GM18867 (cell line): Measurements from ENCODE around the gene CASQ2.

Experiments used
- ATAC-seq: cut with Tn5 transposase; IDR thresholded peaks from one replicate; pipeline ENCODE4 v1.9.1; 2021; ENCODE audit warnings: mild to moderate bottlenecking, moderate library complexity; ENCODE audit not compliant: unreplicated experiment

Gene CASQ2

DNA sequence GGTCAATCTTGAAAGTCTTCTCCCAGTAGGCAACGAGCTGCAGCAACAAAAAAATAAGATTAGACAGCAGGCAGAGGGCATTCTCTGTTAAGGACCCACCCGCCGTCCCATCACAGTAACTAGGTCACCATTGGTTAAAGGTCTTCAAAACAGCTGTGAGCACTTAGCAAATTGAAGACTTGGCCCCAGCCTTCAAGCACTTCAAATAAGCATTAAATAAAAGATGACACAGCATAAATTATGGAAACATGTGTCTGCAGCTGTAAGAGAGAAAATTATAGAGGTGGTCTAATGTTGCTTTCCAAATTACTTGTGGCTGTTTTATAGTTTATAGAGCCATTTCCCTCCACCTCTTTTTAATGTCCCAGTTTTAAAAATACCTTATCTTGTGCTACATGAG lies 65.6 kb downstream of the CASQ2 start:
- no peak for ATAC-seq

GRCh38 chr1:115701090-115701489 lies 67.4 kb downstream of the CASQ2 start:
- no peak for ATAC-seq

GRCh38 chr1:115697619-115698018 lies 70.9 kb downstream of the CASQ2 start:
- ATAC-seq: no peak

DNA sequence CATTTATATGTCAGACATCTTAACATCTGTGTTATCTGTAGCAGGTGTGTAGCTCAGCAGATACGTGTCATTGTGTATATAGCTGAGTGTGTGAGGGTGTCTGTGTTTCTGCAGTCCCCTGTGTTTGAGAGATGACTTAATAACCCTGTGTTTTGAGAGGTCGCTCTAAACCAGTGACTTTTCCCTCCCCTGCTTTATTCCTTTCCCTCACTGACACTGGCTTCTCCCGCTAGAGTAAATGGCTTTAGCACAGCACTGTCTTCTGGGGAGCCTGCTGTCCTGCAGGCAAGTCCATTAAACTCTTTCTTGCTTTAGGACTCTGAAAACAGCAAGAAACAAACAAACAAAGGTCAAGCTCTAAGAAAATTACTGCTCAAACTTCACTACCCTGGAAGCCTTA lies 73.7 kb downstream of the CASQ2 start:
- no peak for ATAC-seq

GRCh38 chr1:115692224-115692623 lies 76.3 kb downstream of the CASQ2 start:
- ATAC-seq: no peak

- no peak for ATAC-seq
Observed at GRCh38 chr1:115690972-115691371, 77.5 kb downstream of the CASQ2 start.

GRCh38 chr1:115687744-115688143 lies 80.8 kb downstream of the CASQ2 start:
- ATAC-seq: no peak

DNA sequence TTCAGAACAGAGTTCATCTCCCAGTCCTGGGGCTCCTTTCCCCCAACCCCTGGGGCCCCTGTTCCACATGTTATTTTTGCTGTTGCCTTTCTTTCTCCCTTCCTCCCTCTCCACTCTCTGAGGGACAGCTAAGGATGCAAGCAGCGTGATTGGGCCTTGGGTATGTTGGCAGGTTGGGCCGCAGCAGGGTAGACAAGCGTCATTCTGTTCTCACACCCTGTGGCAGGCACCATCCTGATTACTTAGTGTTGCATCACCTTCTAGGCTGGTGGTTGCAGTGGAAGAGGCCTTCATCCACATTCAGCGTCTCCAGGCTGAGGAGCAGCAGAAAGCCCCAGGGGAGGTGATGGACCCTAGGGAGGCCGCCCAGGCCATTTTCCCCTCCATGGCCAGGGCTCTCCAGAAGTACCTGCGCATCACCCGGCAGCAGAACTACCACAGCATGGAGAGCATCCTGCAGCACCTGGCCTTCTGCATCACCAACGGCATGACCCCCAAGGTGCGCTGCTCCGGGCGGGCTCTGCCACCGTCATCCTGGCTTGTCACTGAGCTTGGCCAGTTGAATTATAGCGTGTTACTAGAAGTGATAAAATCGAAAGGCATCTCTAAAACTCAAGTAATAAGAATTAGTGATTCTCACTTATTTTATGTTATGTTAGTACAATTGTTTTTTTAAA lies 83.3 kb downstream of the CASQ2 start:
- ATAC-seq: no peak

DNA sequence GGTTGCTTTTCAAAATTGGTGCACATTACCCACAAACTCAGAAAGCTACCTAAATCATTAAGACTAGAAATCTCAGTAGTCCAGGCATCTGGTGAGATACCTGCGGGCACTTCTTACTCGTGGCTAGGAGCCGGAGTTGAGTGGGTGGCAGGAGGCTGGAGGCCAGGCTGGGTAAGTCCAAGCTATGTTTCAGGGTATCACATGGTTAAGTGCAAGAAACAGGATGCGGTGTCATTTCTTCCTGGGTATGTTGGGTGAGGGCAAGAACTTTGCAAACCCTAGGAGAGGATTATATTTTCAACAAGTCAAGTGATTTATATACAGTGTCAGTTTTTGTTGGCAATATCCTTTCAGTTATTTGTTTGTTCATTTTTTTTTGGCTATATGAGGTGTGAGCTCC lies 85.7 kb downstream of the CASQ2 start:
- ATAC-seq: no peak

DNA sequence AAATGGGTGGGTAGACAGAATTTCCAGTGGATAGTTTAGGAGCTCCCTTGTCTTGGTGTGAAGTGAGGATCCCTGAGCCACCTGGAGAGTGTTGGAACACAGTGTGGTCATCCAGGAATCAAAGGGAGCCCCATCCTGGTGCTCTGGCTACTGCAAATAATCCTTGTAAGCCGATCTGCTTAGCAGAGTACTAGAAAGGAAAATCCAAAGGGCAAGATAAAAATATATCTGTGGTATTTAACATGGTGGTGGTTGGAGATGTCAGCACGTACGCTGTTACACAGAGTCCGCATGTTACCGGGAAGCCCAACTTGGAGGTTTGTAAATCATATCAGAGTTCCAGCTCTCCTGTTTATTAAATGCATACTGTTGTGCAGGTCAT lies 87.8 kb downstream of the CASQ2 start:
- no peak for ATAC-seq

DNA sequence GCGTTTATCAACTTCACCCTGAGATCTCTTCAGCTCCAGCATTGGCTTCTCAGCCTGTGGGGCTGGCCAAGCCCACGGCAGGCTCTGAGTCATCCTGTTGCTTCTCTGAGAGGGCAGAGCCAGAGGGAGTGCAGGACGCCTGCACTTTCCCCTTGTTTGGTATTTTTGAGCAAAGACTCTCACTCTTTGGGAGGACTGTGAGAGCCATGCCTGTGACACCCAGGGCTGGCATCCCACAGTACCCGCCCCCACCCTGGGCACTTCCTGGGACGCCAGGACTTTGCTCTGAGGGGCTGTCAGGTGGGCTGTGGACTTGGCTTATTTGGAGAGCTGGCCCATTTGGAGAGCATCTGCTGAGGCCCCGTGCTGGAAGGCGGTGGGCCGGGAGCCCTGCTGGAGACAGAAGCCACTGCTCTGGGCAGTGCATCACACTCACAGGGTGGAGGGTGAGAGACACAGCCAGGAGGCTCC lies 89.3 kb downstream of the CASQ2 start:
- no peak for ATAC-seq

GRCh38 chr1:115678141-115678540 lies 90.4 kb downstream of the CASQ2 start:
- ATAC-seq: no peak

DNA sequence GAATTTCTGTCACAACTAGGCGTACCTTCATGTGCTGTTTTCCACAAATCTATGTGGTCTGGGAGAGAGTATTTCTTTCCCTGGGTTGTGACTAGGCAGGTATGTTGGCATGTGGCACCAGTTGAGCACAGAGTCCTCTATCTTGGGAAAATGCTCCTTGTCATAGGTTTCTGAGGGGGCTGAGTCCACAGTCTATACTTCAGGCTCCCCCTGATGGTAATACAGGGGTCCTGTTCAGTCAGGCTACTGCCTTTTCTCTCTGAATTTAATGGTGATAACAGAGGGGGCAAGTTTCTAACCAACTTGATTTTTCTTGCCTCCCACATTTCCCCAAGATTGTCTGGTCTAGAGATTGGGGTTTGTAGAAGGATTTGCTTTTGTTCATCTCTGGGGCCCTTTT lies 90.9 kb downstream of the CASQ2 start:
- no peak for ATAC-seq

GRCh38 chr1:115677182-115677555 lies 91.3 kb downstream of the CASQ2 start:
- ATAC-seq: no peak

GRCh38 chr1:115676498-115677181 lies 91.9 kb downstream of the CASQ2 start:
- ATAC-seq: no peak

GRCh38 chr1:115672224-115673009 lies 96.1 kb downstream of the CASQ2 start:
- no peak for ATAC-seq

DNA sequence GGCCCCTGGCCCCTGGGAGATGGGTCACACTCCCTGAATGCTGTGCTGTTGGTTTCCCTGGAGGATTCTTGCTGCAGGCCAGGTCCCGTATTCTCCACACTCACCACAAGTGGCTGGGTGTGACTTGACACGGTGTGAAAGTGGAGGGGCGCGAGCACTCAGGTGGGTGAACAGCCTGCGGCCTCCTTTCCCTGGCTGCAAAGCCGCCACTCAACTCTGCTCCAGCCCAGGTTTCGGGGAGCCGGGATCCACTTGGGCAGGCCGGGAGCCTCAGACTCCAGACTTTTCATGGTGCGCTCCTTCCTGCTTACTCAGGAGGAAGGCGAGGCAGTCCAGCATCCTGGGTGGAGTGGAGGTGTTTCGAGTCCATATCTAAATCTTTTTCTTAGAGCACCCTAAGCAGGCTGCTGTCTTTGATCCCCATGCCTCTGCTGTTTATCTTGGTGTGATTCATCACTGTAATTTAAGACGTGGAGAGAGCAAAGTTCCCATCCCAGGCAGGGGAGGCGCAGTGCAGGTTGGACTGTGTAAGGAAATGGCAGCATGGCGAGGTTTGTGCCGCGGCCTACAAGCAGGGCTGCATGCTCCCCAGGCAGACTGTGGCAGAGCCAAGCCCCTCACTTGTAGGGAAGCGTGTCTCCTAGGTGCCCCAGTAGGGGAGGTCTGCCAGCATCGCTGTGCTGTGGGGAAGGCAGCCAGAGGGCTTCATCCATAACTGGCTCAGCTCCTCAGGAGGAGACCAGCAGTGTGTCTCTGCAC lies 97.2 kb downstream of the CASQ2 start:
- no peak for ATAC-seq

DNA sequence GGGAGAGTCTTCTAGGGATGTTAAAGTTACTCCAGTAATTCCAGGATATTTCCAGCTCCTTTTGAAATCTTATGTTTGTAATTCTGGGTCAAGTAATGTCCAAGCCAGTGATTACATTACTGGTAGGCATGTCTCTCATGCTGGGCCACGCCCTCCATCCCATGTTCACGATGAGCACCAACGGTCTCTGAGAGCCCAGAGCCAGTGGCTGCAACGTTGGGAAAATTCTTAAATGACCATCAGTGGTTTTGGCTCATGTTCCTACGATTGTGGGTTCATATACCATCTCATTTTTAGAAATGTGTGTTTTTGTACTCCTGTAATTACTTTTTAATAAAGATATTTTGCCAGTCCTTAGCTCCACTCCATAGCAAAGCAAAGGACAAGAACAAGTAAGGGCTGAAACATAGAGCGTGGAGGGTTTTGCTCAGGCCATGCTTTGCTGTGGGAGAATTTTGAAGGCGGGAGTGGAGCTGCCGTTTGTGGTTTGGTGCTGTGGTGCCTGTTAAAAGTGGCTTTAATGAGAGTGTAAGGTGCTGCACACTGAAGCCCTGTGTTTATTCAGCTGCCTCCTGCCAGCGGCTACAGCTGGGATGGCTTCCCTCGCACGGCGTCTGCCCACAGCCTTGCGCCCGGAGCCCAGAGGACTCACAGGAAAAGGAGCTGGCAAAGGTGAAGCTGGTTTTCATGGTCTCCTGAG lies 97.9 kb downstream of the CASQ2 start:
- no peak for ATAC-seq

GRCh38 chr1:115669886-115670285 lies 98.6 kb downstream of the CASQ2 start:
- no peak for ATAC-seq

- no peak for ATAC-seq
Observed at GRCh38 chr1:115669002-115669673, 99.4 kb downstream of the CASQ2 start.
